ENCODE measurements around the gene SPATA9. TPM values are rescaled to one million over a fixed set of nuclear protein-coding genes. Genes with fewer than 3 reads are reported as not detected.

SPATA9 gene
- total and polyA plus RNA-seq, 2 of the 13 experiments (the other 11 are each of a cell fraction or from before 2014, with no cell fraction given) = not detected

DNA sequence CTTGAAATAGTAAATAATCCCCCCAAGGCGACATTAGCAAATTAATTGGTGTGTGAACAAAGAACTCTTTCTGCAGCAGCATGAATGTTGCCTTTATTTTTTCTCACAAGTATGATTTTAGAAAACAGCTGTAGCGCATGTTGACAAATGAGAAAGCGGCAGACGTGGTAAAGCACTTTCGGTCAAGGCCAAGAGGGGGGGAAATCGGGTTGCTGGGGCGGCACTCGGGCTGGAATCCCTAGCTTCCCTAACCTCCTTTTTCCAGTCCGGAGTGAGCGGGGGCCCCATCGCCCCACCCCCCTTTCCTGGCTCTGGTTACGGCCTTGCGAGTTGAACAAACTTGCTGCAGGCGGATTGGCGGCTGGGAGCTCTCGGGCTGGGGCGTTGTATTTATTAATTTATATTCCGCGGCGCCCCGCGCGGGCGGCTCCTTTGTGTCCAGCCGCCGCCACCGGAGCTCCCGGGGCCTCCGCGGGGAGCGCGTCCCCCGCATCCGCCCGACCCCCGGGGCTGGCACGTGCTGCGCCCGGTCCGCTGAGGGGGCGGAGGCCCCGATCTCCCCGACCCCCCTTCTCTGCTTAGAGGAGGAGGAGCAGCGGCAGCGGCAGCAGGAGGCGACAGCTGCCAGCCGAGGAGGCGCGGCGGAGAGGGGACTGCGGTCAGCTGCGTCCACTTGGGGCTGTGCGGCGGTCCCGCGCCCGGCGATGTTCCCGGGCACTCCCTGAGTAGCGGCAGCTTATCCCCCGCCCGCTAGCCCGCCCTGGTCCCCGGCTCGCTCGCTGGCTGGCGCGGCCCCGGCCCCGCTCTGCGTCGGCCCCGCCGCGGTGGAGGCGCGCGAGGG is 48.2 kb upstream of the SPATA9 start, which contains the start of gene RHOBTB3 (continued):
- TF ChIP-seq EHMT2 (IDR thresholded peaks at IDR 0.05; ENCODE audit: borderline replicate concordance, low read depth, low read length) = no peak
- TF ChIP-seq, protein P1, sequence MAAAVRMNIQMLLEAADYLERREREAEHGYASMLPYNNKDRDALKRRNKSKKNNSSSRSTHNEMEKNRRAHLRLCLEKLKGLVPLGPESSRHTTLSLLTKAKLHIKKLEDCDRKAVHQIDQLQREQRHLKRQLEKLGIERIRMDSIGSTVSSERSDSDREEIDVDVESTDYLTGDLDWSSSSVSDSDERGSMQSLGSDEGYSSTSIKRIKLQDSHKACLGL (CRISPR knock-in tag; IDR thresholded peaks at IDR 0.05) = no peak
- TF ChIP-seq, protein P2, sequence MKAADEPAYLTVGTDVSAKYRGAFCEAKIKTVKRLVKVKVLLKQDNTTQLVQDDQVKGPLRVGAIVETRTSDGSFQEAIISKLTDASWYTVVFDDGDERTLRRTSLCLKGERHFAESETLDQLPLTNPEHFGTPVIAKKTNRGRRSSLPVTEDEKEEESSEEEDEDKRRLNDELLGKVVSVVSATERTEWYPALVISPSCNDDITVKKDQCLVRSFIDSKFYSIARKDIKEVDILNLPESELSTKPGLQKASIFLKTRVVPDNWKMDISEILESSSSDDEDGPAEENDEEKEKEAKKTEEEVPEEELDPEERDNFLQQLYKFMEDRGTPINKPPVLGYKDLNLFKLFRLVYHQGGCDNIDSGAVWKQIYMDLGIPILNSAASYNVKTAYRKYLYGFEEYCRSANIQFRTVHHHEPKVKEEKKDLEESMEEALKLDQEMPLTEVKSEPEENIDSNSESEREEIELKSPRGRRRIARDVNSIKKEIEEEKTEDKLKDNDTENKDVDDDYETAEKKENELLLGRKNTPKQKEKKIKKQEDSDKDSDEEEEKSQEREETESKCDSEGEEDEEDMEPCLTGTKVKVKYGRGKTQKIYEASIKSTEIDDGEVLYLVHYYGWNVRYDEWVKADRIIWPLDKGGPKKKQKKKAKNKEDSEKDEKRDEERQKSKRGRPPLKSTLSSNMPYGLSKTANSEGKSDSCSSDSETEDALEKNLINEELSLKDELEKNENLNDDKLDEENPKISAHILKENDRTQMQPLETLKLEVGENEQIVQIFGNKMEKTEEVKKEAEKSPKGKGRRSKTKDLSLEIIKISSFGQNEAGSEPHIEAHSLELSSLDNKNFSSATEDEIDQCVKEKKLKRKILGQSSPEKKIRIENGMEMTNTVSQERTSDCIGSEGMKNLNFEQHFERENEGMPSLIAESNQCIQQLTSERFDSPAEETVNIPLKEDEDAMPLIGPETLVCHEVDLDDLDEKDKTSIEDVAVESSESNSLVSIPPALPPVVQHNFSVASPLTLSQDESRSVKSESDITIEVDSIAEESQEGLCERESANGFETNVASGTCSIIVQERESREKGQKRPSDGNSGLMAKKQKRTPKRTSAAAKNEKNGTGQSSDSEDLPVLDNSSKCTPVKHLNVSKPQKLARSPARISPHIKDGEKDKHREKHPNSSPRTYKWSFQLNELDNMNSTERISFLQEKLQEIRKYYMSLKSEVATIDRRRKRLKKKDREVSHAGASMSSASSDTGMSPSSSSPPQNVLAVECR (CRISPR knock-in tag; IDR thresholded peaks at IDR 0.05; ENCODE audit: borderline replicate concordance) = peak; percentile 83
- TF ChIP-seq, protein P3, sequence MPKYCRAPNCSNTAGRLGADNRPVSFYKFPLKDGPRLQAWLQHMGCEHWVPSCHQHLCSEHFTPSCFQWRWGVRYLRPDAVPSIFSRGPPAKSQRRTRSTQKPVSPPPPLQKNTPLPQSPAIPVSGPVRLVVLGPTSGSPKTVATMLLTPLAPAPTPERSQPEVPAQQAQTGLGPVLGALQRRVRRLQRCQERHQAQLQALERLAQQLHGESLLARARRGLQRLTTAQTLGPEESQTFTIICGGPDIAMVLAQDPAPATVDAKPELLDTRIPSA (CRISPR knock-in tag; IDR thresholded peaks at IDR 0.05; ENCODE audit: borderline replicate concordance) = no peak
- TF ChIP-seq, protein P4, sequence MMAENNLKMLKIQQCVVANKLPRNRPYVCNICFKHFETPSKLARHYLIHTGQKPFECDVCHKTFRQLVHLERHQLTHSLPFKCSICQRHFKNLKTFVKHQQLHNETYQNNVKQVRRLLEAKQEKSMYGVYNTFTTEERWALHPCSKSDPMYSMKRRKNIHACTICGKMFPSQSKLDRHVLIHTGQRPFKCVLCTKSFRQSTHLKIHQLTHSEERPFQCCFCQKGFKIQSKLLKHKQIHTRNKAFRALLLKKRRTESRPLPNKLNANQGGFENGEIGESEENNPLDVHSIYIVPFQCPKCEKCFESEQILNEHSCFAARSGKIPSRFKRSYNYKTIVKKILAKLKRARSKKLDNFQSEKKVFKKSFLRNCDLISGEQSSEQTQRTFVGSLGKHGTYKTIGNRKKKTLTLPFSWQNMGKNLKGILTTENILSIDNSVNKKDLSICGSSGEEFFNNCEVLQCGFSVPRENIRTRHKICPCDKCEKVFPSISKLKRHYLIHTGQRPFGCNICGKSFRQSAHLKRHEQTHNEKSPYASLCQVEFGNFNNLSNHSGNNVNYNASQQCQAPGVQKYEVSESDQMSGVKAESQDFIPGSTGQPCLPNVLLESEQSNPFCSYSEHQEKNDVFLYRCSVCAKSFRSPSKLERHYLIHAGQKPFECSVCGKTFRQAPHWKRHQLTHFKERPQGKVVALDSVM (CRISPR knock-in tag; IDR thresholded peaks at IDR 0.05) = no peak
- TF ChIP-seq GLI4 (CRISPR knock-in tag; IDR thresholded peaks at IDR 0.05; ENCODE audit: borderline replicate concordance) = no peak
- no peak for TF ChIP-seq ATM (IDR thresholded peaks at IDR 0.05; ENCODE audit: borderline replicate concordance)
- TF ChIP-seq ZNF496 (CRISPR knock-in tag; IDR thresholded peaks at IDR 0.05; ENCODE audit: insufficient replicate concordance) = no peak
- TF ChIP-seq YEATS4 (CRISPR knock-in tag; IDR thresholded peaks at IDR 0.05; ENCODE audit: borderline replicate concordance) = peak; percentile 67
- TF ChIP-seq NRL (CRISPR knock-in tag; IDR thresholded peaks at IDR 0.05; ENCODE audit: borderline replicate concordance) = no peak
- no peak for TF ChIP-seq ZNF891 (CRISPR knock-in tag; IDR thresholded peaks at IDR 0.05)
- TF ChIP-seq, protein P5, sequence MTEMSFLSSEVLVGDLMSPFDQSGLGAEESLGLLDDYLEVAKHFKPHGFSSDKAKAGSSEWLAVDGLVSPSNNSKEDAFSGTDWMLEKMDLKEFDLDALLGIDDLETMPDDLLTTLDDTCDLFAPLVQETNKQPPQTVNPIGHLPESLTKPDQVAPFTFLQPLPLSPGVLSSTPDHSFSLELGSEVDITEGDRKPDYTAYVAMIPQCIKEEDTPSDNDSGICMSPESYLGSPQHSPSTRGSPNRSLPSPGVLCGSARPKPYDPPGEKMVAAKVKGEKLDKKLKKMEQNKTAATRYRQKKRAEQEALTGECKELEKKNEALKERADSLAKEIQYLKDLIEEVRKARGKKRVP (CRISPR knock-in tag; IDR thresholded peaks at IDR 0.05) = peak in 1 of 2 experiments; percentile 30; a peak in 2 of 4 replicates
- no peak for TF ChIP-seq ZNF83 (CRISPR knock-in tag; IDR thresholded peaks at IDR 0.05; ENCODE audit: borderline replicate concordance)
- peak; percentile 81; the same call in 1 of the 2 replicates for TF ChIP-seq ZNF563 (CRISPR knock-in tag; IDR thresholded peaks at IDR 0.05)
- peak; percentile 67; the same call in 1 of the 2 replicates for TF ChIP-seq ZNF761 (CRISPR knock-in tag; conservative IDR thresholded peaks at IDR 0.05)
- no peak for TF ChIP-seq CHD4 (IDR thresholded peaks at IDR 0.05; ENCODE audit: borderline replicate concordance, low read length)
- TF ChIP-seq, protein P6, sequence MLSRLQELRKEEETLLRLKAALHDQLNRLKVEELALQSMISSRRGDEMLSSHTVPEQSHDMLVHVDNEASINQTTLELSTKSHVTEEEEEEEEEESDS (CRISPR knock-in tag; IDR thresholded peaks at IDR 0.05; ENCODE audit: borderline replicate concordance) = no peak
